Measurements from ENCODE around the gene TEX264.

Gene TEX264

GRCh38 chr3:51706788-51707731 is 36.0 kb downstream of the TEX264 start, which contains the start of gene GRM2:
Gene GRM2, plus strand, starts transcription at chr3:51707068. Its CDS starts 1,916 bp downstream, at chr3:51708984.
- TF ChIP-seq TAF1 (IDR thresholded peaks at IDR 0.05; ENCODE audit: low read depth) (no peak; the same call in 1 of the 2 replicates), YY1 (IDR thresholded peaks at IDR 0.05; ENCODE audit: low read depth) (peak; percentile 46; the same call in 1 of the 2 replicates), NFIC (IDR thresholded peaks at IDR 0.05) (peak; percentile 25; the same call in 1 of the 2 replicates), RAD21 (IDR thresholded peaks at IDR 0.05; ENCODE audit: low read depth) (0 out of 2 replicates have a peak, but pooled peaks have one; percentile 3), FOXM1 (IDR thresholded peaks at IDR 0.05; ENCODE audit: borderline replicate concordance, low read depth) (no peak), CREB1 (IDR thresholded peaks at IDR 0.05; ENCODE audit: low read depth) (no peak), TCF12 (IDR thresholded peaks at IDR 0.05; ENCODE audit: low read depth) (0 out of 2 replicates have a peak, but pooled peaks have one; percentile 43), CEBPB (IDR thresholded peaks at IDR 0.05) (no peak), ZBTB7A (IDR thresholded peaks at IDR 0.05; ENCODE audit: low read depth) (no peak), EP300 (IDR thresholded peaks at IDR 0.05; ENCODE audit: borderline replicate concordance) (no peak), EGR1 (IDR thresholded peaks at IDR 0.05) (no peak), TEAD4 (IDR thresholded peaks at IDR 0.05) (no peak), MAX (IDR thresholded peaks at IDR 0.05) (peak; percentile 74)
- TF ChIP-seq, protein P1, sequence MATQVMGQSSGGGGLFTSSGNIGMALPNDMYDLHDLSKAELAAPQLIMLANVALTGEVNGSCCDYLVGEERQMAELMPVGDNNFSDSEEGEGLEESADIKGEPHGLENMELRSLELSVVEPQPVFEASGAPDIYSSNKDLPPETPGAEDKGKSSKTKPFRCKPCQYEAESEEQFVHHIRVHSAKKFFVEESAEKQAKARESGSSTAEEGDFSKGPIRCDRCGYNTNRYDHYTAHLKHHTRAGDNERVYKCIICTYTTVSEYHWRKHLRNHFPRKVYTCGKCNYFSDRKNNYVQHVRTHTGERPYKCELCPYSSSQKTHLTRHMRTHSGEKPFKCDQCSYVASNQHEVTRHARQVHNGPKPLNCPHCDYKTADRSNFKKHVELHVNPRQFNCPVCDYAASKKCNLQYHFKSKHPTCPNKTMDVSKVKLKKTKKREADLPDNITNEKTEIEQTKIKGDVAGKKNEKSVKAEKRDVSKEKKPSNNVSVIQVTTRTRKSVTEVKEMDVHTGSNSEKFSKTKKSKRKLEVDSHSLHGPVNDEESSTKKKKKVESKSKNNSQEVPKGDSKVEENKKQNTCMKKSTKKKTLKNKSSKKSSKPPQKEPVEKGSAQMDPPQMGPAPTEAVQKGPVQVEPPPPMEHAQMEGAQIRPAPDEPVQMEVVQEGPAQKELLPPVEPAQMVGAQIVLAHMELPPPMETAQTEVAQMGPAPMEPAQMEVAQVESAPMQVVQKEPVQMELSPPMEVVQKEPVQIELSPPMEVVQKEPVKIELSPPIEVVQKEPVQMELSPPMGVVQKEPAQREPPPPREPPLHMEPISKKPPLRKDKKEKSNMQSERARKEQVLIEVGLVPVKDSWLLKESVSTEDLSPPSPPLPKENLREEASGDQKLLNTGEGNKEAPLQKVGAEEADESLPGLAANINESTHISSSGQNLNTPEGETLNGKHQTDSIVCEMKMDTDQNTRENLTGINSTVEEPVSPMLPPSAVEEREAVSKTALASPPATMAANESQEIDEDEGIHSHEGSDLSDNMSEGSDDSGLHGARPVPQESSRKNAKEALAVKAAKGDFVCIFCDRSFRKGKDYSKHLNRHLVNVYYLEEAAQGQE (IDR thresholded peaks at IDR 0.05; ENCODE audit: low read depth): peak; percentile 87
- TF ChIP-seq, protein P2, sequence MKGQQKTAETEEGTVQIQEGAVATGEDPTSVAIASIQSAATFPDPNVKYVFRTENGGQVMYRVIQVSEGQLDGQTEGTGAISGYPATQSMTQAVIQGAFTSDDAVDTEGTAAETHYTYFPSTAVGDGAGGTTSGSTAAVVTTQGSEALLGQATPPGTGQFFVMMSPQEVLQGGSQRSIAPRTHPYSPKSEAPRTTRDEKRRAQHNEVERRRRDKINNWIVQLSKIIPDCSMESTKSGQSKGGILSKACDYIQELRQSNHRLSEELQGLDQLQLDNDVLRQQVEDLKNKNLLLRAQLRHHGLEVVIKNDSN (IDR thresholded peaks at IDR 0.05): 0 out of 2 replicates have a peak, but pooled peaks have one; percentile 34

GRCh38 chr3:51708216-51708845 is 37.3 kb downstream of the TEX264 start:
- TF ChIP-seq EGR1 (IDR thresholded peaks at IDR 0.05): no peak
- TF ChIP-seq YY1 (IDR thresholded peaks at IDR 0.05; ENCODE audit: low read depth): no peak
- TF ChIP-seq TCF12 (IDR thresholded peaks at IDR 0.05; ENCODE audit: low read depth): no peak
- TF ChIP-seq CREB1 (IDR thresholded peaks at IDR 0.05; ENCODE audit: low read depth): no peak

GRCh38 chr3:51709004-51709420 is 38.0 kb downstream of the TEX264 start:
- no peak for TF ChIP-seq TAF1 (IDR thresholded peaks at IDR 0.05; ENCODE audit: low read depth)
- TF ChIP-seq, protein P1 (IDR thresholded peaks at IDR 0.05; ENCODE audit: low read depth): no peak
- TF ChIP-seq FOXM1 (IDR thresholded peaks at IDR 0.05; ENCODE audit: borderline replicate concordance, low read depth): no peak
- TF ChIP-seq NFIC (IDR thresholded peaks at IDR 0.05): no peak
- TF ChIP-seq ZBTB7A (IDR thresholded peaks at IDR 0.05; ENCODE audit: low read depth): no peak
- TF ChIP-seq, protein P2 (IDR thresholded peaks at IDR 0.05): no peak

DNA sequence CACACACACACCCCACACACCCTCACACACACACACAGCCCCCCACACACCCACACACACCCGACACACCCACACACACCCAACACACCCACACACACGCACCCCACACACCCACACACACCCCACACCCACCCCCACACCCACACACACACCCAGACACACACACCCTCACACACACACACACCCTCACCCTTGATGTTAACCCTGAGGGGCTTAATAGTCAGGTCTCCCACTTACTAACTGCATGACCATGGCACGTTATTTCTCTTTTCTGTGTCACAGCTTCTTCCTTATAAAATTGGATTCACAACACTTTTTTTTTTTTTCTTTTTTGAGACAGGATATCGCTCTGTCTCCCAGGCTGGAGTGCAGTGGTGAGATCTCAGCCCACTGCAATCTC is 38.6 kb downstream of the TEX264 start:
- TF ChIP-seq FOXM1 (IDR thresholded peaks at IDR 0.05; ENCODE audit: borderline replicate concordance, low read depth): no peak
- TF ChIP-seq, protein P1 (IDR thresholded peaks at IDR 0.05; ENCODE audit: low read depth): no peak
- no peak for TF ChIP-seq TCF12 (IDR thresholded peaks at IDR 0.05; ENCODE audit: low read depth)
- no peak for TF ChIP-seq MAX (IDR thresholded peaks at IDR 0.05)

Data from Ishikawa (cell line).